K562 (cell line): ENCODE results near the gene PARK7. TPM values are rescaled to one million over a fixed set of nuclear protein-coding genes. Genes with fewer than 3 reads are reported as not detected.

ENCODE experiments used
- CBFA2T2 ChIP-seq: fragments of 450-650 bp; conservative IDR thresholded peaks from 2 replicates; pipeline ENCODE4 v1.6.1; 2017; ENCODE audit warnings: mild to moderate bottlenecking
- E4F1 ChIP-seq: fragments of 250-450 bp; sonication (Bioruptor Pico); IDR thresholded peaks from 2 replicates; pipeline ENCODE4 v1.5.0; 2021; ENCODE audit warnings: mild to moderate bottlenecking, borderline replicate concordance
- ESRRA ChIP-seq: fragments of 450-650 bp; IDR thresholded peaks from 2 replicates; pipeline ENCODE4 v1.6.1; 2014; ENCODE audit warnings: low read depth, mild to moderate bottlenecking, moderate library complexity, borderline replicate concordance
- HMGXB4 ChIP-seq: sonication (generic); formaldehyde crosslinking; IDR thresholded peaks from 2 replicates; pipeline ENCODE4 v1.8.1; 2023; ENCODE audit warnings: mild to moderate bottlenecking, missing genetic modification reagents
- MIER1 ChIP-seq: fragments of 450-650 bp; IDR thresholded peaks from 2 replicates; pipeline ENCODE4 v1.6.1; 2016; ENCODE audit warnings: antibody characterized with exemption, mild to moderate bottlenecking, low read depth
- NFE2 ChIP-seq: IDR thresholded peaks from 2 replicates; pipeline ENCODE4 v1.6.1; 2014; ENCODE audit warnings: antibody characterized with exemption, low read depth
- NUFIP1 ChIP-seq: fragments of 450-650 bp; IDR thresholded peaks from 2 replicates; pipeline ENCODE4 v1.6.1; 2018; ENCODE audit not compliant: partially characterized antibody
- PHF20 ChIP-seq: fragments of 450-650 bp; IDR thresholded peaks from 2 replicates; pipeline ENCODE4 v1.6.1; 2018; ENCODE audit not compliant: partially characterized antibody
- PURB ChIP-seq: sonication (generic); formaldehyde crosslinking; IDR thresholded peaks from 2 replicates; pipeline ENCODE4 v1.9.0; 2021; ENCODE audit warnings: low read depth, mild to moderate bottlenecking, missing genetic modification reagents
- RBM17 ChIP-seq: fragments of 200-400 bp; formaldehyde crosslinking; IDR thresholded peaks from 2 replicates; pipeline ENCODE4 v1.6.1; 2017; ENCODE audit warnings: low read depth, mild to moderate bottlenecking, low read length, borderline replicate concordance
- RFX5 ChIP-seq: IDR thresholded peaks from 2 replicates; pipeline ENCODE4 v1.6.1; 2011; ENCODE audit warnings: low read depth, mild to moderate bottlenecking, improper control_type of control experiment, low read length
- STAT5B ChIP-seq: fragments of 250-450 bp; sonication (Bioruptor Pico); IDR thresholded peaks from 2 replicates; pipeline ENCODE4 v1.8.0; 2021; ENCODE audit warnings: mild to moderate bottlenecking, inconsistent platforms
- STAT6 ChIP-seq: sonication (generic); formaldehyde crosslinking; IDR thresholded peaks from 2 replicates; pipeline ENCODE4 v1.8.1; 2023; ENCODE audit warnings: mild to moderate bottlenecking, missing genetic modification reagents
- SUPT5H ChIP-seq: fragments of 450-650 bp; IDR thresholded peaks from 2 replicates; pipeline ENCODE4 v1.6.1; 2016
- ZKSCAN1 ChIP-seq: fragments of 150-350 bp; IDR thresholded peaks from 2 replicates; pipeline ENCODE4 v1.6.1; 2016; ENCODE audit warnings: low read depth, low read length
- ZNF764 ChIP-seq: fragments of 250-450 bp; sonication (Bioruptor Pico); IDR thresholded peaks from 2 replicates; pipeline ENCODE4 v1.4.0; 2020; ENCODE audit warnings: low read depth, mild to moderate bottlenecking, moderate library complexity
- polyA plus RNA-seq, 8 experiments: library from polyadenylated mRNA; depleted of rRNA in 4 of 8; stranded (reverse) in 5 of 8; unstranded in 3 of 8; fragments of >200 nt; fragmentation: Nextera tagmentation in 2 of 8; fragmentation: Illumina TruSeq in 1 of 8; extraction: Ambion mirVana in 2 of 8; extraction: Trizol in 1 of 8; gene quantifications; 2 replicates each; pipeline versions ENCODE4 v1.2.1 to v1.2.3, GENCODE V29; 2011 to 2014; ENCODE audit warnings: inconsistent platforms in 1 of 8, missing spikeins in 1 of 8
- total RNA-seq, 7 experiments: library from RNA; depleted of rRNA in 6 of 7; stranded (reverse); fragments of >200 nt in 6 of 7; fragmentation: Illumina TruSeq in 2 of 7; extraction: Trizol in 2 of 7; gene quantifications; 2 replicates each; pipeline versions ENCODE4 v1.2.1 to v1.2.3, GENCODE V29; 2011 to 2021; ENCODE audit warnings: low replicate concordance in 1 of 7

The PARK7 gene
- total and polyA plus RNA-seq, 9 of the 15 experiments (the other 6 are each of a cell fraction or from before 2014, with no cell fraction given), result 374 to 1,298 (median 484) TPM

- TF ChIP-seq E4F1 (CRISPR knock-in tag) (no peak), PHF20 (no peak), MIER1 (no peak), NFE2 (no peak), ZKSCAN1 (0 out of 2 replicates have a peak, but pooled peaks have one; percentile 67), NUFIP1 (no peak), STAT5B (no peak), STAT6 (no peak), CBFA2T2 (no peak), RFX5 (no peak), SUPT5H (peak; percentile 55; the same call in 1 of the 2 replicates), ZNF764 (CRISPR knock-in tag) (no peak), RBM17 (no peak), HMGXB4 (CRISPR knock-in tag) (no peak), ESRRA (no peak), PURB (CRISPR knock-in tag) (no peak)
These were observed 24.5 kb downstream of the PARK7 start (continued) for GRCh38 chr1:7985851-7986612.
